NCI-H2196 treated with DMSO at 0.1 percent for 48 hours (cell line): ENCODE results near the gene RBM33.
"Not testable (repeated sequence)": the region's sequence is repeated elsewhere in the genome, so short reads cannot be mapped to it uniquely, and the experiment has no call there.

Source experiments
- DNase-seq: peaks from one replicate; lab custom pipeline; 2025; ENCODE audit not compliant: unreplicated experiment; lab: John Stamatoyannopoulos, UW

RBM33 gene

GRCh38 chr7:155807065-155807671, 162.7 kb downstream of the RBM33 start:
- no peak for DNase-seq

- no peak for DNase-seq
Measured at GRCh38 chr7:155807789-155808548, 163.5 kb downstream of the RBM33 start.

- no peak for DNase-seq
Measured at GRCh38 chr7:155808549-155809331, 164.3 kb downstream of the RBM33 start.

- DNase-seq: no peak
Measured at GRCh38 chr7:155809332-155809946, 165.0 kb downstream of the RBM33 start.

GRCh38 chr7:155809947-155810769, 165.7 kb downstream of the RBM33 start:
- no peak for DNase-seq

GRCh38 chr7:155810770-155811559, 166.5 kb downstream of the RBM33 start:
- no peak for DNase-seq

GRCh38 chr7:155811560-155811894, 167.1 kb downstream of the RBM33 start:
- DNase-seq: no peak

GRCh38 chr7:155811895-155812761, 167.7 kb downstream of the RBM33 start, which contains the start of gene SHH:
SHH (minus strand) TSS chr7:155812463; CDS start chr7:155812122, 341 bp downstream.
- no peak for DNase-seq

GRCh38 chr7:155813125-155813524, 168.7 kb downstream of the RBM33 start:
- DNase-seq: no peak

- no peak for DNase-seq
Measured at GRCh38 chr7:155813546-155814315, 169.3 kb downstream of the RBM33 start.

- DNase-seq: no peak
Measured at GRCh38 chr7:155814316-155815276, 170.1 kb downstream of the RBM33 start.

GRCh38 chr7:155815332-155816191, 171.1 kb downstream of the RBM33 start:
- DNase-seq: no peak

- DNase-seq: no peak
Measured at GRCh38 chr7:155816192-155816508, 171.7 kb downstream of the RBM33 start.

GRCh38 chr7:155816996-155817395, 172.5 kb downstream of the RBM33 start:
- no peak for DNase-seq

GRCh38 chr7:155817515-155817914, 173.1 kb downstream of the RBM33 start:
- DNase-seq: not testable (repeated sequence)

GRCh38 chr7:155818154-155818819, 173.8 kb downstream of the RBM33 start:
- no peak for DNase-seq
